ENCODE data around the gene GTF3C4.

GTF3C4 gene

GRCh38 chr9:132733260-132733815 is 63.1 kb downstream of the GTF3C4 start:
- DNase-seq: no peak

DNA sequence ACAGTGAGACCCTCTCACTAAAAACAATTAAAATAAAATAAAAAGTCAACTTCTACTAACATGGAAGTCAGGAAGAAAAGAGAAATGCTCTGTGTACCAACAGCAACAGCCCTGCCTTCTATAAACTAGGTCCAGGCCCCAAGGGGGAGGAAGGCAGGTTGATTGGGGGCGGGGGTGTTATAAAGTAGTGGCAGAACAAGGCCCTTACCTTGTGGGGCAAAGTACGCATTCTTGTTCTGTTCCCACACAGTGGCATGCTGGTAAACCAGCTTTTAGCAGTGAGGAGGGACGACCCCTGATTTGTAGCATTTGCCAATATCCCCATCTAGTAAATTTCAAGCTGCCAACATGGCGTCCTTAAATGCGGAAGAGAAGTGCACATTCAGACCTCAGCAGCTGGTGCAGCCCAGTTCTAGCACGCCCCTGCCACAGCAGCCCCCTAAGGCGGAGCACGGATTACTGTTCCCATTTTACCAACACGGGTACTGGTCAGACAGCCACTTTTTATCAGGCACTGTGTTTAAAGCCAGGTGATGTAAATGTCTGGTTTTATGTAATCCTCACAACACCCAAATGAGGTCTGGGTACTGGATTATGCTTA is 69.5 kb downstream of the GTF3C4 start:
- no peak for DNase-seq

GRCh38 chr9:132740526-132741309 is 70.5 kb downstream of the GTF3C4 start:
- DNase-seq: no peak

DNA sequence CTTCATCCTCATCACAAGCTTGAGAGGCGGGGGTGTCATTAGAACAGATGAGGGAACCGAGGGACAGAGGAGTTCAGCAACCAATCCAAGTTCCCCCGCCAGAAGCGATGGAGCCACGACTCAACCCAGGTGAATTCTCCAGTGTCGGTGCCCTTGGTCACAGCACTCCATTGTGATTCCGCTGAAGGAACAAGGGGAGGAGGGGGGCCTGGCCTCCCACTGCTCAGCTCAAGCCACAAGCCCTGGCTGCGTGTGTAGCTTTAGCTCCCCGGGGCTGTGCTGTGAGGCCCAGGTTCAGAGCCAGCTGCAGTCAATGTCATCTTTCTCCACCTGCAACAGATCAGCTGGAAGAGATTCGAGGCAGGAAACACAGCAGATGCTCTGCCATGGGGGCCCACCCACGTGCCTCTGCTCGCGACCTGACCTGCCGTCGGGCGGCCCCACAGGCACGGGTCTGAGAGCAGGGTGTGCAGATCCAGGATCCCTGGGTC is 72.6 kb downstream of the GTF3C4 start:
- DNase-seq: no peak

- DNase-seq: no peak
These were observed 73.7 kb downstream of the GTF3C4 start for GRCh38 chr9:132743931-132744479.

All from NCI-H1092 treated with DMSO at 0.1 percent for 48 hours (cell line).